ENCODE results near the gene CFAP97. TPM values are rescaled to one million over a fixed set of nuclear protein-coding genes. Genes with fewer than 3 reads are reported as not detected.
"Not testable (repeated sequence)": the region's sequence is repeated elsewhere in the genome, so short reads cannot be mapped to it uniquely, and the experiment has no call there.

CFAP97 gene
- polyA plus RNA-seq (2014; cell fraction: cytosol; rRNA removed) = 18.7 and 21.0 TPM in 2 replicates
- 6.9 and 8.7 TPM in 2 replicates for polyA plus RNA-seq (2014; cell fraction: nucleus; rRNA removed)

GRCh38 chr4:185203486-185204237 is at the start of gene CFAP97:
CFAP97 (minus strand) TSS chr4:185204000; CDS start chr4:185191196, 12,804 bp downstream.
- peak; percentile 65 for DNase-seq (ENCODE audit: low spot score)

GRCh38 chr4:185249105-185249504 is 45.3 kb upstream of the CFAP97 start:
- DNase-seq (ENCODE audit: low spot score) = no peak

GRCh38 chr4:185248393-185249039 is 44.7 kb upstream of the CFAP97 start:
- DNase-seq (ENCODE audit: low spot score) = no peak

- DNase-seq (ENCODE audit: low spot score) = no peak
Measured at GRCh38 chr4:185247151-185247550, 43.4 kb upstream of the CFAP97 start.

GRCh38 chr4:185246453-185246852 is 42.7 kb upstream of the CFAP97 start:
- DNase-seq (ENCODE audit: low spot score) = no peak

- no peak for DNase-seq (ENCODE audit: low spot score)
Measured at GRCh38 chr4:185244763-185245162, 41.0 kb upstream of the CFAP97 start.

- no peak for DNase-seq (ENCODE audit: low spot score)
Measured at GRCh38 chr4:185243879-185244278, 40.1 kb upstream of the CFAP97 start.

GRCh38 chr4:185242749-185243533 is 39.1 kb upstream of the CFAP97 start:
- no peak for DNase-seq (ENCODE audit: low spot score)

- not testable (repeated sequence) for DNase-seq (ENCODE audit: low spot score)
Measured at GRCh38 chr4:185240486-185240885, 36.7 kb upstream of the CFAP97 start.

GRCh38 chr4:185238750-185239149 is 35.0 kb upstream of the CFAP97 start:
- DNase-seq (ENCODE audit: low spot score) = no peak

GRCh38 chr4:185238215-185238681 is 34.4 kb upstream of the CFAP97 start:
- DNase-seq (ENCODE audit: low spot score) = no peak

- no peak for DNase-seq (ENCODE audit: low spot score)
Measured at GRCh38 chr4:185237175-185237574, 33.4 kb upstream of the CFAP97 start.

- no peak for DNase-seq (ENCODE audit: low spot score)
Measured at GRCh38 chr4:185235843-185236503, 32.2 kb upstream of the CFAP97 start.

- DNase-seq (ENCODE audit: low spot score) = no peak
Measured at GRCh38 chr4:185235119-185235842, 31.5 kb upstream of the CFAP97 start.

- peak; percentile 34 for DNase-seq (ENCODE audit: low spot score)
Measured at GRCh38 chr4:185232370-185232769, 28.6 kb upstream of the CFAP97 start.

- DNase-seq (ENCODE audit: low spot score) = no peak
Measured at GRCh38 chr4:185229021-185229818, 25.4 kb upstream of the CFAP97 start.

- no peak for DNase-seq (ENCODE audit: low spot score)
Measured at GRCh38 chr4:185227713-185228278, 24.0 kb upstream of the CFAP97 start.

GRCh38 chr4:185227131-185227551 is 23.3 kb upstream of the CFAP97 start:
- DNase-seq (ENCODE audit: low spot score) = no peak

- no peak for DNase-seq (ENCODE audit: low spot score)
Measured at GRCh38 chr4:185225940-185226339, 22.1 kb upstream of the CFAP97 start.

GRCh38 chr4:185224597-185224996 is 20.8 kb upstream of the CFAP97 start:
- DNase-seq (ENCODE audit: low spot score) = no peak
